Measurements from ENCODE around the gene ZNF275. TPM values are rescaled to one million over a fixed set of nuclear protein-coding genes. Genes with fewer than 3 reads are reported as not detected.

Gene ZNF275, protein sequence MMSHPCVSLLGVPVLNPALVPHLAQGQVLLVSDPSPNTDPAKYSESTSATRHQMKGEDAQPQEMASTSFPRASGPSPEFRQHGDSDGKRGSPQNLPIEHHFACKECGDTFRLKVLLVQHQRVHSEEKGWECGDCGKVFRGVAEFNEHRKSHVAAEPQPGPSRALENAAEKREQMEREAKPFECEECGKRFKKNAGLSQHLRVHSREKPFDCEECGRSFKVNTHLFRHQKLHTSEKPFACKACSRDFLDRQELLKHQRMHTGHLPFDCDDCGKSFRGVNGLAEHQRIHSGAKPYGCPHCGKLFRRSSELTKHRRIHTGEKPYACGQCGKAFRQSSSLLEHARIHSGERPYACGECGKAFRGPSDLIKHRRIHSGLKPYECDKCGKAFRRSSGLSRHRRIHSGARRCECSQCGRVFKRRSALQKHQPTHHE
- total RNA-seq (2022; extraction: Qiagen RNA extraction), result 4.5 to 6.4 TPM (median 5.1 TPM) in 5 replicates

GRCh38 chrX:153333821-153334653, at the start of gene ZNF275:
TSS of gene ZNF275 (plus strand) at chrX:153334153. CDS start at chrX:153336680, 2,527 bp downstream.

DNA sequence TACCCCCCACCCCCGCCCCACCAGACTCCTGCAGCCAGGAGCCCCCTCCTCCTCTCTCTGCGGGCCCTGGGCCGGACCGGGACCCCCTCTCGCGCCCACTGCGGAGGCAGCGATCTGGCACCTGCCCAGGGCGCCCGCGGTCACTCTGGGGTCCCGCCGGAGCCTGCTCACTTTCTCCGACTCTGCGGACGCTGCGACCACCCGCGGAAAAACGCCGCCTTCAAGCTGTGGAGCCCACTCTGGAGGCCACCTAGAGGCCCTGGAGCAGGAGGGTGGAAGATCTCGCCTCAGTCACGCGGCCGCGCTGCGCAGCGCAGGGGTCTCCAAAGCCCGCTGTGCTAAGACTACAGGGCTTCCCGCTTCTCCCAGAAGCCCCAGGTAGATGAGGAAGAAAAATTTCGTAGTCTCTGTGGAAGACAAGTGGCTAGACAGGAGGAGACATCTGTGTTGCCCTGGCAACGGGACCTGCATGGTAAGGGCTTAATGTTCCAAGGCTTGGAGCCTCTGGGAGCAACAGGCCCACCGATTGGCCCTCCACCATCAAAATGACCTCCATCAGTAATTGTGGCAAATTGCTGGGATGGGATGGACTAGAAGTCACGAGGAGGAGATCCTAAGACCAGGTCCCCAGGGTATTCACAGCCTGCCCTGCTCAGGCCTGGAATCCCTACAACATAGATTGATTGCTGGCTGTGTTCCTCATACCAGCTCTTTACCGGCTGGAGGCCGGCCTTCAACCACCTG, 12.4 kb upstream of the ZNF275 start, which contains the start of gene PNMA6F:
Gene PNMA6F, minus strand, starts transcription at position 387 of the 744 bp plus-strand sequence. CDS start 1,093 bp downstream, outside the sequence.

DNA sequence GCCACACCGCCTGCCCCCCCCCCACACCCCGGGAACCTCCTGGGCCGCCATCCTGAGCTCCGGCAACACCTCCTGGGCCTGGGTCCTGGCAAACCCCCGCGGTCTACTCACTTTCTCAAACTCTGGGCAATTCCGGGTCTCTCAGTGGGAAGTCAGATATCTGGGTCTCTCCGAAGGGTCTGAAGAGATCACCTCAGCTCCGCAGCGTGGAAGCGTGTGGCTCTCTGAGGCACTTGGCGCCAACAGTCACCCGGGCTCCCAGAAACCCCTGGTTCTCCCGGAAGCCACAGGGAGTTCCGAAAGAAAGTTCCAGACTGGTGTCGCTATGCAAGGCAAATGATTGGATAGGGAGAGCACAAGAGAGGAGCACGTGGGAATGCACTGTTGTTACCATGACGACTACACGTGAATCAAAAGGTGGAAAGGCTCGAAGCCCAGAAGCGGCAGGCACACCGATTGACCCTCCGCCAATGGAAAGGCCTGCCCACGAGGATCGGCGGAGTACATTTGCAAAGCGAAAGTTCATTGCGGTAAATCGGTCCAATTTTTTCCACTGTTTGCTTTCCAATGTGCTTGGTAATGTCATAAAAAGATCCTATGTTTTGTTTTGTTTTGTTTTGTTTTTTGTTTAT, 67.3 kb downstream of the ZNF275 start, which contains the start of gene PNMA6E:
Gene PNMA6E, minus strand, starts transcription at position 218 of the 632 bp plus-strand sequence. CDS start 2,501 bp downstream, outside the sequence.

Other genes starting within 250 kb of the ZNF275 start
- 0.09 to 0.21 TPM (median 0.12 TPM) in 5 replicates for gene MAGEA1, start 154.9 kb upstream of the ZNF275 start, total RNA-seq (2022; extraction: Qiagen RNA extraction)
- gene PNMA6F, start 12.4 kb upstream of the ZNF275 start, total RNA-seq (2022; extraction: Qiagen RNA extraction), result not detected in 5 replicates
- gene PNMA6E, start 67.2 kb downstream of the ZNF275 start, total RNA-seq (2022; extraction: Qiagen RNA extraction), result 0.02 to 0.07 TPM (median 0.05 TPM) in 3 of 5 replicates, not detected in the others
- gene ZFP92, start 77.3 kb downstream of the ZNF275 start, total RNA-seq (2022; extraction: Qiagen RNA extraction), result 0.47 to 0.59 TPM (median 0.53 TPM) in 5 replicates
- gene TREX2, start 111.9 kb downstream of the ZNF275 start, total RNA-seq (2022; extraction: Qiagen RNA extraction), result 0.85 to 1.7 TPM (median 1.4 TPM) in 5 replicates
- 47.9 to 58.0 TPM (median 52.0 TPM) in 5 replicates for gene HAUS7, start 136.4 kb downstream of the ZNF275 start, total RNA-seq (2022; extraction: Qiagen RNA extraction)
- gene BGN, start 160.8 kb downstream of the ZNF275 start, total RNA-seq (2022; extraction: Qiagen RNA extraction), result 0.03 TPM in 1 of 5 replicates, not detected in the others
- 0.07 to 0.18 TPM (median 0.09 TPM) in 5 replicates for gene ATP2B3, start 183.5 kb downstream of the ZNF275 start, total RNA-seq (2022; extraction: Qiagen RNA extraction)